Fibroblast of mammary gland (primary cell): ENCODE data around the gene ANKRD60.

ENCODE experiments used
- DNase-seq: peaks from one replicate; pipeline ENCODE4 v3.0.0-alpha.2; 2010; ENCODE audit warnings: low read depth
- H3K4me3 ChIP-seq: 2 replicates; pipeline ENCODE4 v1.5.1; 2011; ENCODE audit warnings: low read depth, mild to moderate bottlenecking, low read length, moderate library complexity; ENCODE audit not compliant: control insufficient read depth
- TF ChIP-seq, protein P1 (sequence below): conservative IDR thresholded peaks from 2 replicates; pipeline ENCODE4 v1.5.1; 2011; ENCODE audit warnings: low read depth, low read length, inconsistent platforms; ENCODE audit not compliant: control insufficient read depth, insufficient read depth

ANKRD60 gene

DNA sequence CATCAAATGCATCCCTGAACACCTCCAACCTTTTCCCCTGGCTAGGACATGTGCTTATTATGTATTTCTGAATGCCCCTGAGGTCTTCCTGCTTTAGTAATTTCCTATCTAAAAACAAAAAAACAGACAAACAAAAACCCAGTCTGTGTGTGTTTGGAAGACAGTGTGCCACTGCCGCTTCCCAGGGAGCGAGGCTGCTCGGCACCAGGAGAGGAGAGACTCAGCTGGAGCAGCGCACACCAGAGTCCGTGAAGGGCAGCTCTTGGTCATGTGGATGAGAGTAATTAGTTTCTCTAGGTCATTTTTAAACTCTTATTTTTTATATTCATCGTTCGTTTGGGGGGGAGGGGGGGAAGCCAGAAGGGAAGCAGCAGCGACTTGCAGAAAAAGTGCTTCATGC lies 10.0 kb upstream of the ANKRD60 start:
- no peak overlapping the region for H3K4me3 ChIP-seq
- no peak for DNase-seq

DNA sequence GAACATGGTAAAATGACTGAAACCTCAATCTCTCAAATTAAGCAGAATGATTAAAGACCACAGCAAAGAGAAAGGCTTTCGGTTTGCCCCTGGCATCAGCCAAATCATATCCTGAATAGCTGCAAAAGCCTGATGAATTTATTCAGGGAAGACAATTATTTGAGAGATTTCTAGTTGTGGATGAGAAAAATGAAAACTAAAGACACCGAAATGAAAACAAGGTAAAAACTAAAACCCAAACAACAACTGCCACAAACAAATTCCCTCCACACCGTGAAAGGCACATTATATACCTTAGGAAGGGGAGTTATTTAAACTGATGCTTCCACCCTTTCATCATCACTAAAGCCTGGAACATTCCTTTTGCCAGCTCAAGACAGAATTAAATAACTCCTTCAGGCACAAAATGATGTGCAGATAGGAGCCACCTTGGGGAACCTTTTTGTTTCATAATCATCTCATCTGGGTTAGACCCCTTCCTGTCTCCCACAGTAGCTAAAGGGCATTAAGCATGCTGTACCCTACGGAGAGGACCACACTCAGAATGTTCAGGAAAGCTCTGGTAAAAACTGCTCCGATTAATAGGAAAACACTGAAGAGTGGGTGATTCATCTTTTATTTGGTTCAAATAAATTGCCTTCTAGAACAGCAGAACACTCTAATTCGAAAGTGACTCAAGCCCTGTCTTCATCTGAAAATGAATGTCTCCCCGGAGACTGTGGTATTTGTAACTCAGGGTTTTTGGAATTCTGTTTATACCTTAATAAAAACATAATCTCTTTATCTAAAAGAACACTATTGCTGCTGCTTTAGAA lies 9.1 kb upstream of the ANKRD60 start:
- H3K4me3 ChIP-seq: peak overlapping the region; percentile 11
- DNase-seq: peak; percentile 91
- TF ChIP-seq, protein P1, sequence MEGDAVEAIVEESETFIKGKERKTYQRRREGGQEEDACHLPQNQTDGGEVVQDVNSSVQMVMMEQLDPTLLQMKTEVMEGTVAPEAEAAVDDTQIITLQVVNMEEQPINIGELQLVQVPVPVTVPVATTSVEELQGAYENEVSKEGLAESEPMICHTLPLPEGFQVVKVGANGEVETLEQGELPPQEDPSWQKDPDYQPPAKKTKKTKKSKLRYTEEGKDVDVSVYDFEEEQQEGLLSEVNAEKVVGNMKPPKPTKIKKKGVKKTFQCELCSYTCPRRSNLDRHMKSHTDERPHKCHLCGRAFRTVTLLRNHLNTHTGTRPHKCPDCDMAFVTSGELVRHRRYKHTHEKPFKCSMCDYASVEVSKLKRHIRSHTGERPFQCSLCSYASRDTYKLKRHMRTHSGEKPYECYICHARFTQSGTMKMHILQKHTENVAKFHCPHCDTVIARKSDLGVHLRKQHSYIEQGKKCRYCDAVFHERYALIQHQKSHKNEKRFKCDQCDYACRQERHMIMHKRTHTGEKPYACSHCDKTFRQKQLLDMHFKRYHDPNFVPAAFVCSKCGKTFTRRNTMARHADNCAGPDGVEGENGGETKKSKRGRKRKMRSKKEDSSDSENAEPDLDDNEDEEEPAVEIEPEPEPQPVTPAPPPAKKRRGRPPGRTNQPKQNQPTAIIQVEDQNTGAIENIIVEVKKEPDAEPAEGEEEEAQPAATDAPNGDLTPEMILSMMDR: no peak

More for the DNA sequence above, 10.0 kb upstream of the ANKRD60 start:
- TF ChIP-seq, protein P1: no peak

DNA sequence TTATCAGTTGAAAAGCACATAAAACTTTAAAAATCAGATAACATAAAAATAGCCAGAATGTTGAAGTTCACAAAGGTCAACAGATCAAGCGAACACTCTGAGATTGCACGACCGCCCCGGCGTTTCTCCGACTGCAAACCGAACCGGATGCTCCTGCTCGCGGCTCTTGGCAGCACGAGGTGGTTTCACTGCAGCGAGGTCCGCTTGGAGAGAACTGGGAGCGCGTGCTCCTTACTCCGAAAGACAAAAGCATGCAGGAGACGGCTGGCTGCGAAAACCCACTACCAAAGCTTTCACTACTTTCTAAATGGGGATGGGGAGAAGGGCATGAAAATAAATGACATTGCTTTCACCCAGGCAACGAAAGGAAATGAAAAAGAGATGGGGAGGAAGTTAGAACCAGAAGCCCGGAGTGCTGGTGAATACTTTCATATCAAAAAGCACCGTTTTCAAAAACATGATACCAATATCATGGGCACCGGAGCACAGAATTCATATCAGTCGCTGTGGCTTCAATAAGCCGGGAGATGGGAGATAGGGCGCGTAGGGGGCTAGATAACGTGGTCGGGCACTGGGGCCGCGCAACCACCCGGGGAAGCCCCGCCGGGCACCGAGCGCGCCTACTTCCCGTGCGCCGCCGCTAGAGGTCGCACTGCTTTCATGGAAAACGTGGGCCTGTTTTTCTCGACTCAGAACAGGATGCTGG lies 8.3 kb upstream of the ANKRD60 start:
- DNase-seq: peak; percentile 66
- TF ChIP-seq, protein P1: peak; percentile 77
- peak overlapping the region; percentile 52 for H3K4me3 ChIP-seq

DNA sequence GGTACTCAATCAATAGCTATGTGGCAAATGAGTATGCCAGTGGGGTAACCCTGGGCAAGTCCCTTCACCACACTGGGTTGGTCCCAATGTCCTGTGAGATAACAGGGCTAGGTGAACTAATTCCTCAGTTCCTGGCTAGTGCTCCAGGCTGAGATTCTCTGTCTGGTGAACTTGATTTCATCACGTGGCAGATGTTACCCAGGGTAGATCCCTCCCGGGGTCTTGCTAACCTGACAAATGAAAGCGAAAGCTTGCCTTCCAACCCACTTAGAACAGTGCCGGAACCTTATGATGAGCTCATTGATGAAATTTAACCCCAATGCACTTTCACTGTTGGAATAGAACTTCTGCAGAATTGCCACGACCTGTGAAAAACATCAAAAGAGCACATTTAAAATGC lies 6.6 kb upstream of the ANKRD60 start:
- DNase-seq: no peak
- TF ChIP-seq, protein P1: no peak

DNA sequence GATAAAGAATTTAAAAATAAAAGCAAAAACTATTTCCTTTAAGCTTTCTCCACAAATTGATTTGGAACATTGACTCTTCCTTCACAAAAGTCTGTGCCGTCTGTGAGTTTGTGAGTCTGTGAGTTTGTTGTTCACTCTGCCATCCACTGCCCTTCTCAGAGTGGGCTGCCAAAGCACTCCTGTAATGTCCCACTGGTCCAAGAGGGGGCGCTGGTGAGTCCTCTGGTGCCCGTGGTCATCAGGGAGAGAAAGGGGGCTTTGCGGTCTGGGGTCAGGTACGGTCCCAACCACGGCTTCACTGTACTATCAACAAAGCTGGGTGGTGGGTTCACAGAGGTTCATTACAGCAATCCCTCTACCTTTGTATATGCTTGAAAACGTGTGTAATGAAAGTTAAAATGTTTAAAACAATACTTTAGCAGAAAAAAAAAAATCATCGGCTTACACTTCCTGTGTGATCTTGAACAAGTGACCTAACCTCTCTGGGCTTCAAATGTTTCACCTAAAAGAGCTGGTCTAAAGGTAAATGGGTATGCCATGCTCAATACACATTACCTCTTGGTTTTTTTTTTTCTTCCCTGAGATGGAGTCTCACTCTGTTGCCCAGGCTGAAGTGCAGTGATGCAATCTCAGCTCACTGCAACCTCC lies 5.6 kb upstream of the ANKRD60 start:
- TF ChIP-seq, protein P1: peak; percentile 81
- no peak overlapping the region for H3K4me3 ChIP-seq
- DNase-seq: no peak

More for the DNA sequence above, 6.6 kb upstream of the ANKRD60 start:
- H3K4me3 ChIP-seq: no peak overlapping the region

DNA sequence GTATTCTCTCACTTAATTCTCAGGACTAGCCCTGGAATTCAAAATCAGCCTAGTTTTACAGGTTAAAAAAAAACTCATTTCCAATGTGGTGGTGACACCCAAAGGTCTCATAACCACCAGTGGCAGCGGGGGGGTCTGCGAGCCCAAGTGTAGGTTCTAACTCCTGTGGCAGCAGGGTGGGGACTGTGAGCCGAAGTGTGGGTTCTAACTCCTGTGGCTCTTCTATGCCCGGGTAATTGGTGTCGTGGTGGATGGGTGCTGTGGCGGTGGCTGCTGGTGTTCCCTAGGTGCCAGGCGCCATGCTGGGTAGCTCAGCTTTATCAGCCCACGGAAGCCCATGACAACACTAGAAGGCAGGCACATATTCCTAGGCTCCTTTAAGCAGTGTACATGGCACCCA lies 4.9 kb upstream of the ANKRD60 start:
- TF ChIP-seq, protein P1: no peak
- no peak overlapping the region for H3K4me3 ChIP-seq

More for the DNA sequence above, 4.9 kb upstream of the ANKRD60 start:
- DNase-seq: no peak
